T1000 (cell line): ENCODE data around the gene SCD.

Experiments
- DNase-seq: peaks from one replicate; lab custom pipeline; 2025; ENCODE audit warnings: mixed read lengths; lab: John Stamatoyannopoulos, UW

The SCD gene

GRCh38 chr10:100401631-100402328, 54.7 kb downstream of the SCD start:
- no peak for DNase-seq

GRCh38 chr10:100403734-100404133, 56.7 kb downstream of the SCD start:
- DNase-seq, result no peak

GRCh38 chr10:100413173-100413572, 66.1 kb downstream of the SCD start:
- DNase-seq, result no peak
